GM12875 (cell line): Measurements from ENCODE around the gene SH3PXD2A.

Experiments
- H3K4me3 ChIP-seq: one replicate; pipeline ENCODE4 v1.5.1; 2011; ENCODE audit warnings: low read depth, low read length, control low read depth
- TF ChIP-seq, protein P1 (sequence below): IDR thresholded peaks from 2 replicates; pipeline ENCODE4 v1.5.1; 2011; ENCODE audit warnings: low read depth, mild to moderate bottlenecking, control low read depth, inconsistent platforms, low read length, moderate library complexity, borderline replicate concordance; ENCODE audit not compliant: insufficient read depth

SH3PXD2A gene

DNA sequence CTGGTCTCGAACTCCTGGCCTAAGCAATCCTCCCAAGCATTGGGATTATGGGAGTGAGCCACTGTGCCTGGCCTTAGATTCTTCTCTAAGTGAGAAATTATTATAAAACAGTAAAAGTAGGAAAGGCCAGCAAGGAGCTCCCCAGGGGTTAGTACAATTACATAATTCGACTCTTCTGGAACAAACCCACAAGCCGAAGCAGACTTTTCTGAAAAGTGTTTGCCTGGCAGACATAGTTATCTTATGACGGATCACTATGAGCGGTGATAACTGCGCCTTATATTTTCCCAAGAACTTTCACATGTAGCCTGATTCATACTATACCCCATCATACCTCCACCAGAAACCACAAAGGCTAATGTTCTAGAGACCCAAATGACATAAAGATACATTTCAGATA, 30.2 kb upstream of the SH3PXD2A start:
- TF ChIP-seq, protein P1, sequence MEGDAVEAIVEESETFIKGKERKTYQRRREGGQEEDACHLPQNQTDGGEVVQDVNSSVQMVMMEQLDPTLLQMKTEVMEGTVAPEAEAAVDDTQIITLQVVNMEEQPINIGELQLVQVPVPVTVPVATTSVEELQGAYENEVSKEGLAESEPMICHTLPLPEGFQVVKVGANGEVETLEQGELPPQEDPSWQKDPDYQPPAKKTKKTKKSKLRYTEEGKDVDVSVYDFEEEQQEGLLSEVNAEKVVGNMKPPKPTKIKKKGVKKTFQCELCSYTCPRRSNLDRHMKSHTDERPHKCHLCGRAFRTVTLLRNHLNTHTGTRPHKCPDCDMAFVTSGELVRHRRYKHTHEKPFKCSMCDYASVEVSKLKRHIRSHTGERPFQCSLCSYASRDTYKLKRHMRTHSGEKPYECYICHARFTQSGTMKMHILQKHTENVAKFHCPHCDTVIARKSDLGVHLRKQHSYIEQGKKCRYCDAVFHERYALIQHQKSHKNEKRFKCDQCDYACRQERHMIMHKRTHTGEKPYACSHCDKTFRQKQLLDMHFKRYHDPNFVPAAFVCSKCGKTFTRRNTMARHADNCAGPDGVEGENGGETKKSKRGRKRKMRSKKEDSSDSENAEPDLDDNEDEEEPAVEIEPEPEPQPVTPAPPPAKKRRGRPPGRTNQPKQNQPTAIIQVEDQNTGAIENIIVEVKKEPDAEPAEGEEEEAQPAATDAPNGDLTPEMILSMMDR: no peak
- H3K4me3 ChIP-seq: no peak overlapping the region

DNA sequence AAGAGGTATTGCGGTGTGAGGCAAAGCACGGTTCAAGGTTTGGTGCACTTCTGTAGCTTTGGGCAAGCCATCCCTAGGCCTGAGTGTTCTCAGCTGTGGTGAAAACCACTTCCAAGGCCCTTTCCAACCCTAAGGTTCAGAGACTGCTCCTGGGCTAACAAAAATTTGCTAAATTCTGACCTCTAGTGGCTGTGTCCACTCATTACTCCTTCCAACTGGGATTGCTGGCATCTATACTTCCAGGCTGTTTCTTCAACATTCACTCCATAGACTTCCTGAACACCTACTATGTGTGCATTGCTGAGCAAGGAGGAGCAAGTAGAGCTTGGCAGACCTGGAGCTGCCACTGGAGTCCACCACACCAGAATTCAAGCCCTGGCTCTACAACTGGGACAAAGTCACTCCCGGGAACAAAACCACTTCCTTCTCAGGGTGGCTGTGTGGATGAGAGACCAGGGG, 29.3 kb upstream of the SH3PXD2A start:
- TF ChIP-seq, protein P1: peak; percentile 62
- H3K4me3 ChIP-seq: no peak overlapping the region

- H3K4me3 ChIP-seq: no peak overlapping the region
- TF ChIP-seq, protein P1: no peak
Measured at GRCh38 chr10:103882285-103883007, 27.1 kb upstream of the SH3PXD2A start.

DNA sequence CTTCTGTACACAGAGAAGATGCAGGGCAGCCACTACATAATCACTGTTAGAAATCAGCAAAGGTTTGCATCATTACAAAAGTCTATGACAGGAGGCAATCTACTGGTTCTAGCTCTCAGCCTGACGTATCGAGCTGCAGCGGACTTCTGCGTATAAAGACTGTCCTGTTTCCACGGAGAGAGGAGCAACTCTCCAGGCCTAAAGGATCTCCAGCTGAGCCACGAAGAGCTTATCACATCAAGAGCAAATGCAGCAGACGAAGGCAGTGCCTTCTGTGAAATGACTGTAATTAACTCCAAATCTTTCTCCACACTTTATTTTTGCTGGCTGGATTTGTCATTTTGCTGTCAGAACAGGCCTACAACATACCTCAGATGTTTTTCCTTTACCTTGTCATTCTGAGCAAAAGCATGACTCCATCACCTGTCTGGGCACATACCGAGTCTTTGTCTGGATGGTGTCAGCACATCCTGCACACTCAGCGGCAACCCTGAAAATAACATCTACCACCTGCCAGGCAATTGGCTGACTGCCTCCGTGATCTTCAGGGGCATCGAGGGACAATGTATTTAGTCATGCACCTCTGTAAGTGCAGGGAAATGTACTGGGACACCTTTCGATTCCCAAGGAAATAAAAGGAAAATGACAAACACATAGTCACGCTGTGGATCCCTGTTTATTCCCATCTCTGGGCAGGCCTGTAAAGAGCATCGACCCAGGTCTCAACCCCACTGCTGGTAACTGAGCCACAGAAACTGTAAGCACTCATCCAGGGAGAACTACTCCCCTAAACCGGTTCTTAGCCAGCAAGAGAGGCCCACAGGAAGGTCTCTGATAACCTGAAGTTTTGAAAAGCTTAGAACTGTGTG, 26.3 kb upstream of the SH3PXD2A start:
- TF ChIP-seq, protein P1: no peak
- no peak overlapping the region for H3K4me3 ChIP-seq

DNA sequence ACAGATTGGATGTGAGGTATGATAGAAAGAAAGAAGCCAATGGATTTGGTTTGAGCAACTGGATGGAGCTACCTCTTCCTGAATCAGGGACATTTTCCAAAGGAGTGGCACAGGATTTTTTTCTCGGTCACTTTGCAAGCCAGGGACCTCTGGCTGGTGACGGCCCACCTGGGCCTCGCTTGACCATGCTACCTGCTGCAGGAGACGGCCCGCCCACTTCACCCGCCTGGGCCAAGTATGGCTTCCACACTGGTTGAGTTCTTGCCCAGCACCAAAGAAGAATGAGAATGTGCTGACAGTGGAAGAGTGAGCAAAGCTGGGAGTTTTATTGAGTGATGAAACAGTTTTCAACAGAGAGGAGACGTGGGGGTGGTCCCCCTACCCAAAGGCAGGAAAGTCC, 24.5 kb upstream of the SH3PXD2A start:
- TF ChIP-seq, protein P1: no peak
- no peak overlapping the region for H3K4me3 ChIP-seq

- TF ChIP-seq, protein P1: no peak
- no peak overlapping the region for H3K4me3 ChIP-seq
Measured at GRCh38 chr10:103879409-103879808, 24.0 kb upstream of the SH3PXD2A start.
